Gastrocnemius medialis (tissue), 4 donors: Measurements from ENCODE around the gene ZMIZ2. TPM values are rescaled to one million over a fixed set of nuclear protein-coding genes. Genes with fewer than 3 reads are reported as not detected.
"Not testable (repeated sequence)": the region's sequence is repeated elsewhere in the genome, so short reads cannot be mapped to it uniquely, and the experiment has no call there.

Source experiments
- ATAC-seq, 2 donors: fragments of 150-250 bp; one replicate each; pipeline ENCODE4 v1.9.1; 2016
- DNase-seq, 2 donors: peaks; one replicate each; pipeline ENCODE4 v3.0.0-alpha.2; 2019
- H3K27ac ChIP-seq, 4 donors: fragments of 200-600 bp; sonication (generic); 1 replicate in 1 of 4; 2 replicates in 3 of 4; pipeline ENCODE4 v1.5.1; 2016 to 2018; ENCODE audit warnings: mild to moderate bottlenecking in 2 of 4, moderate library complexity in 1 of 4
- H3K27me3 ChIP-seq, 3 donors: fragments of 200-600 bp; sonication (generic) in 2 of 3; 1 replicate in 1 of 3; 2 replicates in 2 of 3; pipeline versions ENCODE4 v1.5.1 to v1.6.0; 2016 to 2019; ENCODE audit warnings: mild to moderate bottlenecking in 1 of 3, moderate library complexity in 1 of 3
- H3K36me3 ChIP-seq, 2 donors: fragments of 200-600 bp; sonication (generic) in 1 of 2; one replicate each; pipeline ENCODE4 v1.5.1; 2017 to 2018
- H3K4me1 ChIP-seq, 2 donors: fragments of 200-600 bp; sonication (generic) in 1 of 2; one replicate each; pipeline ENCODE4 v1.5.1; 2016 to 2017; ENCODE audit warnings: mild to moderate bottlenecking in 2 of 2
- H3K4me3 ChIP-seq, 4 donors: fragments of 200-600 bp; sonication (generic) in 3 of 4; 1 replicate in 1 of 4; 2 replicates in 3 of 4; pipeline ENCODE4 v1.5.1; 2016 to 2019; ENCODE audit warnings: mild to moderate bottlenecking in 2 of 4
- H3K9me3 ChIP-seq, 3 donors: fragments of 200-600 bp; sonication (generic) in 2 of 3; 1 replicate in 1 of 3; 2 replicates in 2 of 3; pipeline ENCODE4 v1.5.1; 2016 to 2019
- POLR2A ChIP-seq, 2 donors: fragments of 450-650 bp; IDR thresholded peaks; one replicate each; pipeline ENCODE4 v1.6.1; 2017; ENCODE audit warnings: antibody characterized with exemption in 2 of 2, mild to moderate bottlenecking in 2 of 2, moderate library complexity in 2 of 2
- in situ Hi-C, 4 donors: fragments of 200-750 bp; cut with MboI; loops; one replicate each; pipeline versions ENCODE4 v1.15.0 to v1.8.0; 2017; ENCODE audit warnings: low sequenced_read_pairs in 4 of 4
- intact Hi-C: fragments of 100-400 bp; cut with DNase I; formaldehyde crosslinking; loops from one replicate; pipeline ENCODE4 v1.15.1; 2023; ENCODE audit warnings: low total_unique reads
- total RNA-seq, 4 donors: library from RNA; depleted of rRNA; stranded (reverse); fragments of >200 nt; gene quantifications; one replicate each; pipeline versions ENCODE4 v1.1.0 to v1.2.3, GENCODE V29; 2016
- TF ChIP-seq, protein P1 (sequence below), 5 experiments: fragments of 450-650 bp in 3 of 5; fragments of 200-600 bp in 2 of 5; sonication (generic) in 2 of 5; IDR thresholded peaks in 4 of 5; conservative IDR thresholded peaks in 1 of 5; 1 replicate in 4 of 5; 2 replicates in 1 of 5; pipeline ENCODE4 v1.5.1; 2016 to 2019; ENCODE audit warnings: antibody characterized with exemption in 5 of 5, mild to moderate bottlenecking in 3 of 5, moderate library complexity in 3 of 5

ZMIZ2 gene
- total RNA-seq, 4 donors from 2014 or later = 10.7 to 19.8 (median 14.0) TPM

DNA sequence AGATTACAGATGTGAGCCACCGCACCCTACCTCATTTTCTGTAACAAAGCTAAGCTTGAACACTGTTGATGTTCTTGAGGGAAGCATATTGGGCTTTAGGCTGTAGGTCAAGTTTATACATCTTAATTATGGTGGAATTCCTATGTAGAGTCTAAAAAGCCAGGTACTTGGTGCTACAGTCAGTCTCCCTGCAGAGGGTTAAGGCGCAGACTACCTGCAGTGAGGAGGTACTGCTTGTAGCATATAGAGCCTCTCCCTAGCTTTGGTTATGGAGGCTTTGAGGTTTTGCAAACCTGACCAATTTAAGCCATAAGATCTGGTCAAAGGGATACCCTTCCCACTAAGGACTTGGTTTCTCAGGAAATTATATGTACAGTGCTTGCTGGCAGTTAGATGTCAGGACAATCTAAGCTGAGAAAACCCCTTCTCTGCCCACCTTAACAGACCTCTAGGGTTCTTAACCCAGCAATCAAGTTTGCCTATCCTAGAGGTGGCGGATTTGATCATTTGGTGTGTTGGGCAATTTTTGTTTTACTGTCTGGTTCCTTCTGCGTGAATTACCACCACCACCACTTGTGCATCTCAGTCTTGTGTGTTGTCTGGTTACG is 53.9 kb downstream of the ZMIZ2 start:
- intact Hi-C loops (no loop called here), in situ Hi-C loops (no loop called here)
- DNase-seq (no peak), ATAC-seq (no peak)
- Histone ChIP-seq H3K36me3 (peaks cover 0 to 55% of the 10 kb centered on the region in 2 donors), H3K27me3 (no peaks in the 10 kb centered on the region), H3K4me1 (peaks cover 16% of the 10 kb centered on the region in 2 donors), H3K4me3 (no peak overlapping the region), H3K9me3 (no peaks in the 10 kb centered on the region), H3K27ac (no peak overlapping the region)
- TF ChIP-seq, protein P1, sequence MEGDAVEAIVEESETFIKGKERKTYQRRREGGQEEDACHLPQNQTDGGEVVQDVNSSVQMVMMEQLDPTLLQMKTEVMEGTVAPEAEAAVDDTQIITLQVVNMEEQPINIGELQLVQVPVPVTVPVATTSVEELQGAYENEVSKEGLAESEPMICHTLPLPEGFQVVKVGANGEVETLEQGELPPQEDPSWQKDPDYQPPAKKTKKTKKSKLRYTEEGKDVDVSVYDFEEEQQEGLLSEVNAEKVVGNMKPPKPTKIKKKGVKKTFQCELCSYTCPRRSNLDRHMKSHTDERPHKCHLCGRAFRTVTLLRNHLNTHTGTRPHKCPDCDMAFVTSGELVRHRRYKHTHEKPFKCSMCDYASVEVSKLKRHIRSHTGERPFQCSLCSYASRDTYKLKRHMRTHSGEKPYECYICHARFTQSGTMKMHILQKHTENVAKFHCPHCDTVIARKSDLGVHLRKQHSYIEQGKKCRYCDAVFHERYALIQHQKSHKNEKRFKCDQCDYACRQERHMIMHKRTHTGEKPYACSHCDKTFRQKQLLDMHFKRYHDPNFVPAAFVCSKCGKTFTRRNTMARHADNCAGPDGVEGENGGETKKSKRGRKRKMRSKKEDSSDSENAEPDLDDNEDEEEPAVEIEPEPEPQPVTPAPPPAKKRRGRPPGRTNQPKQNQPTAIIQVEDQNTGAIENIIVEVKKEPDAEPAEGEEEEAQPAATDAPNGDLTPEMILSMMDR (IDR thresholded peaks at IDR 0.05 in 4 of 5, conservative IDR thresholded peaks at IDR 0.05 in 1 of 5) = no peak
- no peak for TF ChIP-seq POLR2A (IDR thresholded peaks at IDR 0.05)

- H3K9me3 ChIP-seq, DNase-seq, ATAC-seq, H3K4me3 ChIP-seq, H3K27ac ChIP-seq, H3K4me1 ChIP-seq, in situ Hi-C loops, H3K27me3 ChIP-seq, intact Hi-C loops: not testable (repeated sequence)
- H3K36me3 ChIP-seq = peaks cover 0 to 51% of the 10 kb centered on the region in 2 donors
Measured at GRCh38 chr7:44803828-44804519, 55.3 kb downstream of the ZMIZ2 start.

DNA sequence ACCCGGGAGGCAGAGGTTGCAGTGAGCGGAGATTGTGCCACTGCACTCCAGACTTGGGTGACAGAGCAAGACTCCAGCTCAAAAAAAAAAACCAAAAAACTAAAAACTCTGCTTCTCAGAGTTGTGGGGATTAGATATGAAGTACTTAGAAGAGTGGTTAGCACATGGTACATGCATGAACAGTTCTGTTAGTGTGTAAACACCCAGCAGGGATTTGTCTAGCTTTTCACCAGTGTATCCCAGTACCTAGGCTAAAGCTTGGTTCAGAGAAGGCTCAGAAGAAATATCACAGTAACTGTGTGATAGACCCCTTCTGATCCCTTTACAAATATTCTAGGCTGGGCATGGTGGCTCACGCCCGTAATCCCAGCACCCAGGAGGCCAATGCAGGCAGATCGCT is 57.3 kb downstream of the ZMIZ2 start:
- intact Hi-C loops = no loop called here
- TF ChIP-seq, protein P1 (IDR thresholded peaks at IDR 0.05 in 4 of 5, conservative IDR thresholded peaks at IDR 0.05 in 1 of 5) = no peak
- no peak for TF ChIP-seq POLR2A (IDR thresholded peaks at IDR 0.05)
- Histone ChIP-seq H3K4me3 (no peak overlapping the region), H3K27ac (no peak overlapping the region), H3K36me3 (peaks cover 0 to 31% of the 10 kb centered on the region in 2 donors), H3K9me3 (no peaks in the 10 kb centered on the region), H3K27me3 (no peaks in the 10 kb centered on the region), H3K4me1 (no peaks in the 10 kb centered on the region)
- no peak for DNase-seq
- ATAC-seq = no peak
- in situ Hi-C loops = no loop called here

- ATAC-seq = no peak
- intact Hi-C loops = no loop called here
- peaks cover 0 to 4% of the 10 kb centered on the region in 2 donors for H3K36me3 ChIP-seq
Measured at GRCh38 chr7:44808914-44809393, 60.3 kb downstream of the ZMIZ2 start.

DNA sequence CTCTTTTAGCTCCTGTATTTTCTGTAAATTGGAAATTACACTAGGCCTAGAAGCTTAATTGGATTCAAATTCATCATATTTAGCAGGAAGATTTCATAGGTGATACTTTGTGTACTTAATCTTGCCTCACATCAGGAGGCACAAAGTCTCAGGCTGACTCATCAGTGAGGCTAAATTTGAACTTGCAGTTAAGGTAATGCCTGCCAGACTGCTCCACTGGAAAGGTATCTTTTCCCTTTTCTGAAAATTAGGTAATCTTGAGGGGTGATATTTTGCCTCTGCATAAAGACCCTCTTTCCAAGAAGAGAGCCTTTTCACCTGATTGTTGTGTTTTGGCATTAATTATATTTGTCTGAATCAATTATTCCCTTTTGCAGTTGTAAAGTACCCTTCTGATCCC is 62.4 kb downstream of the ZMIZ2 start:
- ATAC-seq = peak; percentile 85 to 91
- no peaks in the 10 kb centered on the region for H3K36me3 ChIP-seq
- intact Hi-C loops = no loop called here
- H3K4me1 ChIP-seq = no peaks in the 10 kb centered on the region
- in situ Hi-C loops = no loop called here
- peak overlapping the region in 1 of 4 donors; percentile 26 for H3K27ac ChIP-seq
- TF ChIP-seq POLR2A (IDR thresholded peaks at IDR 0.05) = no peak
- TF ChIP-seq, protein P1 (IDR thresholded peaks at IDR 0.05 in 4 of 5, conservative IDR thresholded peaks at IDR 0.05 in 1 of 5) = no peak
- no peaks in the 10 kb centered on the region for H3K9me3 ChIP-seq
- H3K27me3 ChIP-seq = no peaks in the 10 kb centered on the region
- DNase-seq = no peak
- H3K4me3 ChIP-seq = no peak overlapping the region

More at GRCh38 chr7:44808914-44809393, 60.3 kb downstream of the ZMIZ2 start:
- DNase-seq = no peak
- Histone ChIP-seq H3K27ac (no peak overlapping the region), H3K27me3 (no peaks in the 10 kb centered on the region), H3K4me1 (no peaks in the 10 kb centered on the region), H3K9me3 (no peaks in the 10 kb centered on the region), H3K4me3 (no peak overlapping the region)
- TF ChIP-seq, protein P1 (IDR thresholded peaks at IDR 0.05 in 4 of 5, conservative IDR thresholded peaks at IDR 0.05 in 1 of 5) = no peak
- no peak for TF ChIP-seq POLR2A (IDR thresholded peaks at IDR 0.05)
- in situ Hi-C loops = no loop called here
